Measurements from ENCODE around the gene HOMER2. TPM values are rescaled to one million over a fixed set of nuclear protein-coding genes. Genes with fewer than 3 reads are reported as not detected.

HOMER2 gene
- total RNA-seq, 1 donor from 2014 or later = 9.4 TPM

DNA sequence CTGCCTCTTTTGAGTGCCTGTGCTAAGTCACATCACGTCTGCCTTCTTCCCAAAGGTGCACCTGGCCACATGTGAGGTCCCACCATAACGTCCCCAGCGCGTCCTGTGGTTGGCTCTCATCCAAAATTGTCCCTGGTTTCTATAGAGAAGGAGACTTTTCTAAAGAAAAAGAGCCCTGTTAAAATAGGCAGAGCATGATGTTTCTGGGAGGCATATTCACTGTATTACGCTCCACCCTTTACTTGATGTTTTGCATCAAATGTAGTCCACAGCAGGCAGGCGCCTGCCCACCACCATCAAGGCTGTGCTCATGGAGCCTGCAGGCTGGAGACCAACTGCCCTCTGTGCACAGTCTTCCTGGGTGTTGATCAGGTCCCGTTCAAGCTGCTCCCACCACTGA, 106.8 kb downstream of the HOMER2 start:
- no peaks in the 10 kb centered on the region for H3K27me3 Mint-ChIP-seq
- CTCF ChIA-PET = interaction anchor here (1.7 to 2.9 kb wide), 2 partner anchors 13 to 166 kb away, joined by 5 to 7 read pairs; partner anchors contain the start of gene C15orf40
- no peak overlapping the region for H3K4me3 Mint-ChIP-seq

GRCh38 chr15:82843566-82843965, 109.0 kb downstream of the HOMER2 start:
- Mint-ChIP-seq H3K27ac (peak overlapping the region; percentile 53), H3K4me1 (peaks cover 31% of the 10 kb centered on the region), H3K9me3 (no peaks in the 10 kb centered on the region), H3K27me3 (no peaks in the 10 kb centered on the region), H3K36me3 (ENCODE audit: low read depth) (peaks cover 2% of the 10 kb centered on the region), H3K4me3 (peak overlapping the region; percentile 28)
- ChIA-PET POLR2A (interaction anchor here (0.8 to 2.1 kb wide), 3 partner anchors 33 to 146 kb away, joined by 5 to 12 read pairs (median 12); partner anchors contain the start of gene RAMAC), CTCF (no interaction called here)
- ATAC-seq (ENCODE audit: low read depth) = no peak
- no peak for DNase-seq
- TF ChIP-seq CTCF (IDR thresholded peaks at IDR 0.05) = no peak
- intact Hi-C loops (cut with micrococcal nuclease) = loop anchor here (1.0 kb wide), 1 partner anchor 13 kb away; no protein-coding TSS in a partner anchor

More for the DNA sequence above, 106.8 kb downstream of the HOMER2 start:
- peaks cover 38% of the 10 kb centered on the region for H3K4me1 Mint-ChIP-seq
- H3K36me3 Mint-ChIP-seq (ENCODE audit: low read depth) = no peaks in the 10 kb centered on the region
- DNase-seq (no peak), ATAC-seq (ENCODE audit: low read depth) (no peak)
- no peaks in the 10 kb centered on the region for H3K9me3 Mint-ChIP-seq
- POLR2A ChIA-PET = interaction anchor here (0.6 to 1.7 kb wide), 8 partner anchors 10 to 305 kb away, joined by 3 to 10 read pairs (median 6); partner anchors contain the start of genes BTBD1 and RPS17
- H3K27ac Mint-ChIP-seq = peak overlapping the region; percentile 44
- no peak for TF ChIP-seq CTCF (IDR thresholded peaks at IDR 0.05)
- intact Hi-C loops (cut with micrococcal nuclease) = loop anchor here (2.0 kb wide), 1 partner anchor 305 kb away; the partner anchor contains the start of gene RPS17

DNA sequence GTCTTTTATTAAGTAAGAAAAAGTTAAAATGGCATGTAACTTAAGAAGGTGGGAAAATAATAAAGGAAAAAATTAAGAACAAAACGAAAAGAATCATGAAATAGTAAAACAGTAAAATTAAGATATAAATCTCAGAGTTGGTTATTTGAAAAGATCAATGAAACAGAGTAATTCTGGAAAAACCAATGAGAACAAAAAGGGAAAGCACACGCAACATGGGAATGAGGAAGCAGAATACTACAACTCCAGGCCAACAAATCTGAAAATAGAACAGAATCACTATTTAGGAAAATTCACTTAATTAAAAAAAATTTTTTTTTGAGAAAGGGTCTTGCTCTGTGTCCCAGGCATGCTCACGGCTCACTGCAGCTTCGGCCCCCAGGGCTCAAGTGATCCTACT, 112.4 kb downstream of the HOMER2 start:
- ATAC-seq (ENCODE audit: low read depth) = no peak
- no peak for TF ChIP-seq CTCF (IDR thresholded peaks at IDR 0.05)
- peaks cover 22% of the 10 kb centered on the region for H3K4me1 Mint-ChIP-seq
- DNase-seq = no peak
- ChIA-PET CTCF (no interaction called here), POLR2A (no interaction called here)
- H3K9me3 Mint-ChIP-seq = peaks cover 2% of the 10 kb centered on the region
- H3K27ac Mint-ChIP-seq = no peak overlapping the region
- no peaks in the 10 kb centered on the region for H3K27me3 Mint-ChIP-seq
- peaks cover 33% of the 10 kb centered on the region for H3K36me3 Mint-ChIP-seq (ENCODE audit: low read depth)
- intact Hi-C loops (cut with micrococcal nuclease) = no loop called here
- no peak overlapping the region for H3K4me3 Mint-ChIP-seq

DNA sequence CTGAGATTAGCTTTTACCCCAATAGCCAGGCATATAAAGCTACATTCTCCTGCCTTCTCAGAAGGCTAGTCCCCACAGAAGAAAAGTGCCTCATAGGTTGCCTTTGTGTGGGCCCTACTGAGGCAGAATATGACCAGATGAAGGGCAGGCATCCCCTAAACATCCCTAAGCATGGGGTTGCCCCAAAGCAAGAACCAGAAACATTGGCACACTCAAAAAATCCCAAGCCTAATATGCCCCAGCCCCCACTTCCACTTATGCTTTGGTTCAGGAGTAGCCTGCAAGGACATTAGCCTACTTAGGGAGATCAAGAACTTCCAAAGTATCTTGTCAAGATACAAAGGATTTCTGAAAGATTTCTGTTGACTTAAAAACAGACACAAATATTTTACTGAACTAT, 113.4 kb downstream of the HOMER2 start:
- no peaks in the 10 kb centered on the region for H3K27me3 Mint-ChIP-seq
- intact Hi-C loops (cut with micrococcal nuclease) = no loop called here
- CTCF ChIA-PET = no interaction called here
- peaks cover 40% of the 10 kb centered on the region for H3K36me3 Mint-ChIP-seq (ENCODE audit: low read depth)
- ATAC-seq (ENCODE audit: low read depth) (no peak), DNase-seq (no peak)
- TF ChIP-seq CTCF (IDR thresholded peaks at IDR 0.05) = no peak
- peaks cover 2% of the 10 kb centered on the region for H3K9me3 Mint-ChIP-seq
- POLR2A ChIA-PET = no interaction called here
- no peak overlapping the region for H3K27ac Mint-ChIP-seq
- H3K4me3 Mint-ChIP-seq = no peak overlapping the region
- peaks cover 15% of the 10 kb centered on the region for H3K4me1 Mint-ChIP-seq

DNA sequence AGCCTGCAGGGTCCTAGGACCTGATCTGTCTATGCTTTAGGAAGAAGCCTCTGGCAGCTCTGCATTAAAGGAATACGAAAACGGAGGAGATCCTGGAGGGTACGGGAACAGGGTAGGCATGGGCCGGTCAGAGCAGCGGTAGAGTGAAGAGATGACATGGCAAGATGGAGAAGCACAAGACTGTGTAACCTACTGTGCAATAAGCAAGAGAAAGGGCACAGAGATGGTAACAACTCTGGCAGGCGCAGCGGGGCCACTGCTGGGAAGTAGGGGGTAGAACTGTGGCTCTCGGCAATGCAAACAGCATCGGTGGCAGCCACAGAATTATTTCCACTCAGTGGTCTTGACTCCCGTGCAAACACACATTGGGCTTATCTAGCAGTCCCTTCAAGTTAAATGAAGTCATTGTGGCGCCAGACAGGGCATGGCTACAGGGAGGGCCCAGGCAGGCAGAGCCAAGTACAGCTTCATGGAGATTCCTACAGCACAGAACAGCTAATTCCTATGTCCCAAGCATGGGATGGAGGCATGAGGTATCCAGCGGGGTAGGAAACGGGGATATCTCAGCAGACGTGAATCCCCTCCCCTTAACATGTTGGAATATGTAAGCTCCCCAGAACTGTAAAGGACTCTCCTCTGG, 114.3 kb downstream of the HOMER2 start:
- Mint-ChIP-seq H3K36me3 (ENCODE audit: low read depth) (peaks cover 49% of the 10 kb centered on the region), H3K4me3 (no peak overlapping the region), H3K27me3 (no peaks in the 10 kb centered on the region), H3K4me1 (peaks cover 10% of the 10 kb centered on the region), H3K27ac (no peak overlapping the region), H3K9me3 (peaks cover 2% of the 10 kb centered on the region)
- intact Hi-C loops (cut with micrococcal nuclease) = no loop called here
- POLR2A ChIA-PET = no interaction called here
- DNase-seq (no peak), ATAC-seq (ENCODE audit: low read depth) (no peak)
- TF ChIP-seq CTCF (IDR thresholded peaks at IDR 0.05) = no peak
- CTCF ChIA-PET = no interaction called here

Data from activated B cell treated with CpG ODN at 0.5 μM for 24 hours (primary cell).